MCF 10A (cell line): Measurements from ENCODE around the gene RERE. TPM values are rescaled to one million over a fixed set of nuclear protein-coding genes. Genes with fewer than 3 reads are reported as not detected.
"Not testable (repeated sequence)": the region's sequence is repeated elsewhere in the genome, so short reads cannot be mapped to it uniquely, and the experiment has no call there.

Experiments
- BruUV-seq: library from RNA; stranded (reverse); fragments of 400-500 nt; replicated peaks from 2 replicates; lab custom pipeline; 2021; lab: Mats Ljungman, UMichigan
- CTCF ChIA-PET: fragments of 300-600 bp; sonication (Branson Sonifier 250); formaldehyde crosslinking; extraction: SDS; loops from one replicate; lab custom pipeline; 2021; ENCODE audit warnings: antibody characterized with exemption, inconsistent platforms; lab: Yijun Ruan, JAX
- POLR2A ChIA-PET: fragments of 300-600, 350-650 bp; sonication (Branson Sonifier 250); formaldehyde crosslinking; extraction: SDS; loops from one replicate; lab custom pipeline; 2020; ENCODE audit warnings: antibody characterized with exemption, inconsistent platforms; lab: Yijun Ruan, JAX
- DNase-seq: peaks from one replicate; pipeline ENCODE4 v3.0.0-alpha.2; 2018; ENCODE audit not compliant: unreplicated experiment
- H3K27ac Mint-ChIP-seq: one replicate; pipeline ENCODE4 v1.8.0; 2022; ENCODE audit warnings: mild to moderate bottlenecking, low read depth, mixed read lengths; ENCODE audit not compliant: unreplicated experiment
- H3K27me3 Mint-ChIP-seq: one replicate; pipeline ENCODE4 v1.8.0; 2022; ENCODE audit warnings: mixed read lengths; ENCODE audit not compliant: insufficient read depth, unreplicated experiment
- H3K36me3 Mint-ChIP-seq: one replicate; pipeline ENCODE4 v1.8.0; 2022; ENCODE audit warnings: mild to moderate bottlenecking, moderate library complexity, mixed read lengths; ENCODE audit not compliant: insufficient read depth, unreplicated experiment
- H3K4me1 Mint-ChIP-seq: one replicate; pipeline ENCODE4 v1.8.0; 2022; ENCODE audit warnings: mixed read lengths; ENCODE audit not compliant: insufficient read depth, unreplicated experiment
- H3K4me3 Mint-ChIP-seq: one replicate; pipeline ENCODE4 v1.8.0; 2022; ENCODE audit warnings: mild to moderate bottlenecking, moderate library complexity, mixed read lengths; ENCODE audit not compliant: unreplicated experiment
- H3K9me3 Mint-ChIP-seq: one replicate; pipeline ENCODE4 v1.8.0; 2022; ENCODE audit warnings: mixed read lengths; ENCODE audit not compliant: unreplicated experiment
- intact Hi-C: fragments of 100-400 bp; cut with micrococcal nuclease; formaldehyde crosslinking; loops from 2 replicates; pipeline ENCODE4 v1.14.1; 2022
- total RNA-seq: library from RNA; stranded (reverse); gene quantifications from 2 replicates; pipeline ENCODE4 v1.2.3, GENCODE V29; 2022
- TF ChIP-seq, protein P1 (sequence below): fragments of 200-600 bp; IDR thresholded peaks from one replicate; pipeline ENCODE4 v1.8.0; 2022; ENCODE audit warnings: antibody characterized with exemption, mild to moderate bottlenecking; ENCODE audit not compliant: unreplicated experiment

The RERE gene
- total RNA-seq, 1 experiment from 2014 or later: 48.4 TPM

- POLR2A ChIA-PET: interaction anchor here (0.8 to 1.0 kb wide), 2 partner anchors 8 to 21 kb away, joined by 3 read pairs; no protein-coding TSS in a partner anchor
- H3K27ac Mint-ChIP-seq, CTCF ChIA-PET, DNase-seq, H3K4me3 Mint-ChIP-seq, H3K36me3 Mint-ChIP-seq, H3K9me3 Mint-ChIP-seq, BruUV-seq, intact Hi-C loops, H3K27me3 Mint-ChIP-seq, H3K4me1 Mint-ChIP-seq: not testable (repeated sequence)
Observed at GRCh38 chr1:8619917-8620502, 197.4 kb downstream of the RERE start.

DNA sequence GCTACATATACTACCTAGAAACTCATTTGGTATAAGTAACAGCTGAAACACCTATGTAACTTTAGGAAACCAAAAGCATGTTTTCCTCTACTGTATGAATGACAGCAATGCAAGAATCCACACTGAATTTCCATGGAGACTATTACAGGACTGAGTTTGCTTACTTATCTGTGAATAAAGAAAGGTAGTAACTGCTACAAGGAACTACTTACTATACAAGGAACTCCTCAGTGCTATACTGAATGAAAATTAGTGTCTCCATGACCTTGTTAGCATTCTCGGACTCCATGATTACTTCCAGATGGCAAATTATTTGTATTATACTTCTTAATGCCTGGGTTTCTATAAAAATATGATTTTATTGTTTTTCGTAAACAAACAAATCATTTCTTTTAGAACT lies 198.0 kb downstream of the RERE start:
- DNase-seq, CTCF ChIA-PET, H3K27me3 Mint-ChIP-seq, H3K27ac Mint-ChIP-seq, BruUV-seq, POLR2A ChIA-PET, H3K9me3 Mint-ChIP-seq, H3K4me1 Mint-ChIP-seq, H3K4me3 Mint-ChIP-seq, H3K36me3 Mint-ChIP-seq, intact Hi-C loops: not testable (repeated sequence)

DNA sequence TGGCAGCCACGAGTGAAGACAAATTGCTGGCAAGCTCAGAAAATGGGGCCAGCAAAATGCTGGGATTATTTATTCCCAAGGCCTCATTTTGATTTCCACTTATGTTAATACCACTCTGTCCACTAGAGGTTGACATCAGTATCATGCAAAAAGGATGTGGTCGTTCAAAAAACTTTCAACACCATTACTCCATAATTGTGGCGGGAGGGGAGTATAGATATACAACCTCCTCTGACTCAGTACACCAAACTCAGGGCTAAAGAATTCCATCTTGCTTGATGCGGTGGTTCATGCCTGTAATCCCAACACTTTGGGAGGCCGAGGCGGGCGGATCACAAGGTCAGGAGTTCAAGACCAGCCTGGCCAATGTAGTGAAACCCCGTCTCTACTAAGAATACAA lies 200.6 kb downstream of the RERE start:
- CTCF ChIA-PET: interaction anchor here (0.7 to 2.1 kb wide), 3 partner anchors 28 to 109 kb away, joined by 3 to 4 read pairs (median 3); no protein-coding TSS in a partner anchor
- H3K36me3 Mint-ChIP-seq, H3K4me1 Mint-ChIP-seq, H3K4me3 Mint-ChIP-seq, BruUV-seq, H3K27ac Mint-ChIP-seq, H3K27me3 Mint-ChIP-seq, H3K9me3 Mint-ChIP-seq, POLR2A ChIA-PET, intact Hi-C loops: not testable (repeated sequence)
- DNase-seq: peak; percentile 36

DNA sequence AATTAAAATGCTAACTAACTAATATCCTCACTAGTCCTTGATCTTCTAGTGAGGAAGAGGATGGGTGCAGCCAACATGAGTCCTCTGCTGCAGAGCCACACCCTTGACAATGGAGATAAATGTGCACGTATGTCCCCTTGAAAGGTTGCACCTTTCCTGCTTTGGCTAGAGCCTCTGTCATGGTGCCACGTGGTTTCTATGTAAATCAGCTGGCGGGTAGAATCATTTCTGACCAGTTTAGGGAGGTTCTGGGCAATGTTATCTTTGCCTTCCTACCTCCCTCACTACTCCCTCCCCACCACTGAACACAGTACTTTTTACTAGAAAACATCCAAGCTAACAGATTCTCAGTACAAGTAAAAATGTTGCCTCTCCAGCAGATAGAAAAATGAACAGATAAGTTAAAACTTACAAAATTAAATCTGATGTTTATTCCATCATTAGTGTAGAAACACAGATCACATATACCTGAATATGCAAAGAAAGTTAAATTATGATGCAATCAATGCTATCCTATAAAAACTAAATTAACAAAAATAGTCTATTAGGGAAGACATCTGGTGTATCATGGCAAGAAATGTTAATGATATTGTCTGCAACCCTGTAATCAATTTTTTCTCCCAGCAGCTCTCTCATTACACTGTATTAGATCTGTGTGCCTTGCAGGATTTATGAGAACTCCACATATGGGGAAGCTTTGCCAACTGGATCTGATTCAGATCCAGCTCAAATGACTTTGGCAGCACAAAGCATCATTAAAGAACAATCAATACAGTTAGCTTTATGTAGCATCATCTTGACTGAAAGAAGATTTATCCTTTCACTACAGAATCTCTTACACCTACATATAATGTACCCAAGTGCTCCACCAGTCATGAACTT lies 205.6 kb downstream of the RERE start:
- H3K27ac Mint-ChIP-seq, H3K4me3 Mint-ChIP-seq, intact Hi-C loops, CTCF ChIA-PET, BruUV-seq, H3K27me3 Mint-ChIP-seq, DNase-seq, H3K9me3 Mint-ChIP-seq, H3K36me3 Mint-ChIP-seq, H3K4me1 Mint-ChIP-seq: not testable (repeated sequence)
- POLR2A ChIA-PET: interaction anchor here (1.2 kb wide), 1 partner anchor 8 kb away, joined by 3 read pairs; no protein-coding TSS in a partner anchor

DNA sequence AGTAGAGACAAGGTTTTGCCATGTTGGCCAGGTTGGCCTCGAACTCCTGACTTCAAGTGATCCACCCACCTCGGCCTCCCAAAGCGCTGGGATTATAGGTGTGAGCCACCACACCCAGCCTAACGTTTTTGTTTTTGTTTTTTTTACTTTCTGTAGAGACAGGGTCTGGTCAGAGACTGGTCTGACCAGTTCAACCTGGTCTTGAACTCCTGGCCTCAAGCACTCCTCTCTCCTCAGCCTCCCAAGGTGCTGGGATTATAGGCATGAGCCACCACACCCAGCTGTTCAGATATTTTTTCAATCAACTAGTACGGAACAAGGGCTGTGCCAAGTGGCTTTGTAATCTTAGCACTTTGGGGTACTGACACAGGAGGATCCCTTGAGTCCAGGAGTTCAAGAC lies 209.5 kb downstream of the RERE start:
- H3K36me3 Mint-ChIP-seq: peaks cover 15% of the 10 kb centered on the region
- no peaks in the 10 kb centered on the region for H3K27me3 Mint-ChIP-seq
- no TSS peak for BruUV-seq
- no peaks in the 10 kb centered on the region for H3K4me1 Mint-ChIP-seq
- ChIA-PET POLR2A (no interaction called here), CTCF (interaction anchor here (0.7 to 1.2 kb wide), 3 partner anchors 31 to 45 kb away, joined by 3 to 5 read pairs (median 4); no protein-coding TSS in a partner anchor)
- H3K9me3 Mint-ChIP-seq: no peaks in the 10 kb centered on the region
- H3K4me3 Mint-ChIP-seq: no peak overlapping the region
- no peak for DNase-seq
- intact Hi-C loops: no loop called here
- no peak overlapping the region for H3K27ac Mint-ChIP-seq
- TF ChIP-seq, protein P1, sequence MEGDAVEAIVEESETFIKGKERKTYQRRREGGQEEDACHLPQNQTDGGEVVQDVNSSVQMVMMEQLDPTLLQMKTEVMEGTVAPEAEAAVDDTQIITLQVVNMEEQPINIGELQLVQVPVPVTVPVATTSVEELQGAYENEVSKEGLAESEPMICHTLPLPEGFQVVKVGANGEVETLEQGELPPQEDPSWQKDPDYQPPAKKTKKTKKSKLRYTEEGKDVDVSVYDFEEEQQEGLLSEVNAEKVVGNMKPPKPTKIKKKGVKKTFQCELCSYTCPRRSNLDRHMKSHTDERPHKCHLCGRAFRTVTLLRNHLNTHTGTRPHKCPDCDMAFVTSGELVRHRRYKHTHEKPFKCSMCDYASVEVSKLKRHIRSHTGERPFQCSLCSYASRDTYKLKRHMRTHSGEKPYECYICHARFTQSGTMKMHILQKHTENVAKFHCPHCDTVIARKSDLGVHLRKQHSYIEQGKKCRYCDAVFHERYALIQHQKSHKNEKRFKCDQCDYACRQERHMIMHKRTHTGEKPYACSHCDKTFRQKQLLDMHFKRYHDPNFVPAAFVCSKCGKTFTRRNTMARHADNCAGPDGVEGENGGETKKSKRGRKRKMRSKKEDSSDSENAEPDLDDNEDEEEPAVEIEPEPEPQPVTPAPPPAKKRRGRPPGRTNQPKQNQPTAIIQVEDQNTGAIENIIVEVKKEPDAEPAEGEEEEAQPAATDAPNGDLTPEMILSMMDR: no peak
